Body of pancreas (tissue), 4 donors: ENCODE results near the gene NUP188. TPM values are rescaled to one million over a fixed set of nuclear protein-coding genes. Genes with fewer than 3 reads are reported as not detected.
"Not testable (repeated sequence)": the region's sequence is repeated elsewhere in the genome, so short reads cannot be mapped to it uniquely, and the experiment has no call there.

Source experiments
- ATAC-seq: fragments of 150-250 bp; one replicate; pipeline ENCODE4 v1.9.1; 2016
- DNase-seq, 4 donors: peaks; one replicate each; pipeline ENCODE4 v3.0.0-alpha.2; 2019
- H3K27ac ChIP-seq, 4 donors: fragments of 200-600 bp; sonication (generic); 1 replicate in 3 of 4; 2 replicates in 1 of 4; pipeline versions ENCODE4 v1.5.1 to v1.6.1; 2016 to 2019; ENCODE audit warnings: mild to moderate bottlenecking in 1 of 4, mixed read lengths in 1 of 4, moderate library complexity in 1 of 4
- H3K27me3 ChIP-seq, 2 donors: fragments of 200-600 bp; sonication (generic); one replicate each; pipeline ENCODE4 v1.6.0; 2016; ENCODE audit warnings: mild to moderate bottlenecking in 1 of 2
- H3K36me3 ChIP-seq, 2 donors: fragments of 200-600 bp; sonication (generic); replicated peaks in 1 of 2; 2 replicates each; pipeline ENCODE4 v1.5.1; 2016; ENCODE audit warnings: low read depth in 2 of 2; ENCODE audit not compliant: insufficient read depth in 1 of 2
- H3K4me1 ChIP-seq: fragments of 200-600 bp; sonication (generic); one replicate; pipeline ENCODE4 v1.6.0; 2016
- H3K4me3 ChIP-seq, 2 donors: fragments of 200-600 bp; sonication (generic); 1 replicate in 1 of 2; 2 replicates in 1 of 2; pipeline ENCODE4 v1.5.1; 2016 to 2019
- H3K9me3 ChIP-seq, 3 donors: fragments of 200-600 bp; sonication (generic); 1 replicate in 2 of 3; 2 replicates in 1 of 3; pipeline ENCODE4 v1.5.1; 2016
- CTCF ChIP-seq, 7 experiments: fragments of 450-650 bp in 4 of 7; fragments of 200-600 bp in 3 of 7; sonication (generic) in 3 of 7; IDR thresholded peaks; one replicate each; pipeline ENCODE4 v1.5.1; 2016 to 2019; ENCODE audit warnings: antibody characterized with exemption in 7 of 7
- POLR2A ChIP-seq, 3 donors: fragments of 450-650 bp; IDR thresholded peaks; one replicate each; pipeline ENCODE4 v1.6.1; 2016; ENCODE audit warnings: antibody characterized with exemption in 3 of 3, mild to moderate bottlenecking in 2 of 3
- WGBS, 2 donors: methylation state at CpG; one replicate each; pipeline ENCODE4 v1.1.5; 2017; 5-methylcytosine and 5-hydroxymethylcytosine counted together
- intact Hi-C: fragments of 100-400 bp; cut with DNase I; formaldehyde crosslinking; loops from one replicate; pipeline ENCODE4 v1.15.1; 2023
- total RNA-seq, 2 donors: library from RNA; depleted of rRNA; stranded (reverse); fragments of >200 nt; gene quantifications; one replicate each; pipeline ENCODE4 v1.1.0, GENCODE V29; 2016

NUP188 gene
- total RNA-seq, 2 donors from 2014 or later, result 15.2 to 18.9 TPM

- Histone ChIP-seq H3K4me3 (no peak overlapping the region), H3K27ac (peak overlapping the region in 1 of 4 donors; percentile 89), H3K4me1 (peaks cover 36% of the 10 kb centered on the region), H3K9me3 (no peaks in the 10 kb centered on the region), H3K36me3 (peaks cover 0 to 2% of the 10 kb centered on the region in 2 donors), H3K27me3 (no peaks in the 10 kb centered on the region)
- ATAC-seq, result no peak
- intact Hi-C loops, result no loop called here
- WGBS, 2 donors, result 95% methylated on average over 15 to 19 of the region's 19 CpGs
- DNase-seq, result no peak
- no peak for TF ChIP-seq POLR2A (IDR thresholded peaks at IDR 0.05)
- no peak for TF ChIP-seq CTCF (IDR thresholded peaks at IDR 0.05)
Observed at GRCh38 chr9:128945798-128946501, 1.5 kb upstream of the NUP188 start.

GRCh38 chr9:128946571-128947276, 775 bp upstream of the NUP188 start:
- H3K27ac ChIP-seq, result peak overlapping the region; percentile 85 to 89 (median 86)
- H3K27me3 ChIP-seq, result no peaks in the 10 kb centered on the region
- 17 to 37% methylated on average over 6 to 30 of the region's 30 CpGs for WGBS, 2 donors
- H3K4me1 ChIP-seq, result peaks cover 36% of the 10 kb centered on the region
- TF ChIP-seq POLR2A (IDR thresholded peaks at IDR 0.05), result no peak
- no peak for TF ChIP-seq CTCF (IDR thresholded peaks at IDR 0.05)
- DNase-seq (peak; percentile 41 to 64 (median 43)), ATAC-seq (peak; percentile 34)
- peak overlapping the region; percentile 47 to 63 for H3K4me3 ChIP-seq
- intact Hi-C loops, result no loop called here
- peaks cover 0 to 2% of the 10 kb centered on the region in 2 donors for H3K36me3 ChIP-seq
- no peaks in the 10 kb centered on the region for H3K9me3 ChIP-seq

- peak overlapping the region; percentile 47 to 63 for H3K4me3 ChIP-seq
- peaks cover 36% of the 10 kb centered on the region for H3K4me1 ChIP-seq
- peak overlapping the region; percentile 85 to 89 (median 86) for H3K27ac ChIP-seq
- H3K9me3 ChIP-seq, result no peaks in the 10 kb centered on the region
- ATAC-seq, result peak; percentile 47
- intact Hi-C loops, result no loop called here
- no peak for DNase-seq
- no peak for TF ChIP-seq POLR2A (IDR thresholded peaks at IDR 0.05)
- no peak for TF ChIP-seq CTCF (IDR thresholded peaks at IDR 0.05)
- H3K36me3 ChIP-seq, result no peaks in the 10 kb centered on the region
- H3K27me3 ChIP-seq, result no peaks in the 10 kb centered on the region
- WGBS, 2 donors, result 0% methylated on average over 2 to 17 of the region's 20 CpGs
Observed at GRCh38 chr9:128947277-128947526, 297 bp upstream of the NUP188 start.

- DNase-seq, H3K4me1 ChIP-seq, ATAC-seq, intact Hi-C loops, H3K27me3 ChIP-seq, H3K9me3 ChIP-seq, H3K27ac ChIP-seq, H3K4me3 ChIP-seq: not testable (repeated sequence)
- peaks cover 5 to 18% of the 10 kb centered on the region in 2 donors for H3K36me3 ChIP-seq
- 94 to 97% methylated on average over 9 of the region's 9 CpGs for WGBS, 2 donors
Observed at GRCh38 chr9:128961403-128961802, 13.9 kb downstream of the NUP188 start.

- Histone ChIP-seq H3K36me3 (peaks cover 11 to 15% of the 10 kb centered on the region in 2 donors), H3K9me3 (no peaks in the 10 kb centered on the region), H3K4me3 (no peak overlapping the region), H3K4me1 (no peaks in the 10 kb centered on the region), H3K27ac (no peak overlapping the region), H3K27me3 (no peaks in the 10 kb centered on the region)
- DNase-seq (no peak), ATAC-seq (no peak)
- intact Hi-C loops, result no loop called here
- 90 to 91% methylated on average over 5 of the region's 5 CpGs for WGBS, 2 donors
- TF ChIP-seq POLR2A (IDR thresholded peaks at IDR 0.05) (no peak), CTCF (IDR thresholded peaks at IDR 0.05) (no peak)
Observed at GRCh38 chr9:128969491-128969890, 22.0 kb downstream of the NUP188 start.
